IMR-90 (cell line): ENCODE data around the gene RAB8B. TPM values are rescaled to one million over a fixed set of nuclear protein-coding genes. Genes with fewer than 3 reads are reported as not detected.

Experiments used
- ATAC-seq: fragments of 200-7000 bp; cut with Tn5 transposase; 2 replicates; pipeline ENCODE4 v1.9.1; 2020; ENCODE audit warnings: low read depth, mild to moderate bottlenecking, moderate library complexity
- BruUV-seq: library from RNA; stranded (reverse); fragments of 400-500 nt; replicated peaks from 2 replicates; lab custom pipeline; 2021; lab: Mats Ljungman, UMichigan
- CTCF ChIA-PET: fragments of 300-600 bp; formaldehyde crosslinking; extraction: SDS; loops from one replicate; lab custom pipeline; 2021; ENCODE audit warnings: antibody characterized with exemption; lab: Yijun Ruan, JAX
- POLR2A ChIA-PET: fragments of 300-600 bp; sonication (Branson Sonifier 250); formaldehyde crosslinking; loops from one replicate; lab custom pipeline; 2022; ENCODE audit warnings: antibody characterized with exemption; ENCODE audit not compliant: unreplicated experiment; lab: Charles Lee
- DNase-seq: peaks from one replicate; pipeline ENCODE4 v3.0.0; 2013
- H2AFZ ChIP-seq: replicated peaks from 2 replicates; pipeline ENCODE3; 2013; ENCODE audit warnings: low read length, mild to moderate bottlenecking; ENCODE audit not compliant: poor library complexity
- H2AK5ac ChIP-seq: 2 replicates; pipeline ENCODE4 v1.6.1; 2013; ENCODE audit warnings: low read depth, low read length, inconsistent platforms
- H2AK9ac ChIP-seq: replicated peaks from 2 replicates; pipeline ENCODE3; 2013; ENCODE audit warnings: mild to moderate bottlenecking, low read depth, low read length, moderate library complexity; ENCODE audit not compliant: poor library complexity
- H2BK120ac ChIP-seq: 2 replicates; pipeline ENCODE4 v1.6.1; 2013; ENCODE audit warnings: low read depth, low read length, inconsistent platforms
- H2BK15ac ChIP-seq: 3 replicates; pipeline ENCODE4 v1.6.1; 2013; ENCODE audit warnings: low read depth, low read length, inconsistent platforms
- H2BK20ac ChIP-seq: 2 replicates; pipeline ENCODE4 v1.6.1; 2013; ENCODE audit warnings: low read depth, mild to moderate bottlenecking, inconsistent platforms, low read length, moderate library complexity
- H2BK5ac ChIP-seq: 2 replicates; pipeline ENCODE4 v1.6.1; 2013; ENCODE audit warnings: mild to moderate bottlenecking, low read depth, low read length, inconsistent platforms; ENCODE audit not compliant: poor library complexity, severe bottlenecking
- H3K14ac ChIP-seq: replicated peaks from 2 replicates; pipeline ENCODE4 v1.6.1; 2013; ENCODE audit warnings: low read depth, low read length, inconsistent platforms
- H3K18ac ChIP-seq: 2 replicates; pipeline ENCODE4 v1.6.1; 2013; ENCODE audit warnings: low read depth, low read length, control low read depth
- H3K23ac ChIP-seq: 2 replicates; pipeline ENCODE4 v1.6.1; 2013; ENCODE audit warnings: low read depth, low read length, inconsistent platforms
- H3K27ac ChIP-seq: 2 replicates; pipeline ENCODE4 v1.5.1; 2013; ENCODE audit warnings: mild to moderate bottlenecking, control low read depth, low read length; ENCODE audit not compliant: insufficient read depth
- H3K27me3 ChIP-seq: 2 replicates; pipeline ENCODE4 v1.6.1; 2013; ENCODE audit warnings: low read length; ENCODE audit not compliant: control insufficient read depth, insufficient read depth
- H3K36me3 ChIP-seq: 2 replicates; pipeline ENCODE4 v1.6.1; 2013; ENCODE audit warnings: low read length, mixed read lengths; ENCODE audit not compliant: control insufficient read depth, insufficient read depth
- H3K4ac ChIP-seq: 2 replicates; pipeline ENCODE4 v1.6.1; 2013; ENCODE audit warnings: low read depth, low read length, inconsistent platforms
- H3K4me1 ChIP-seq: 2 replicates; pipeline ENCODE4 v1.6.1; 2013; ENCODE audit warnings: low read length, mixed read lengths; ENCODE audit not compliant: control insufficient read depth, insufficient read depth
- H3K4me2 ChIP-seq: 2 replicates; pipeline ENCODE4 v1.6.1; 2013; ENCODE audit warnings: low read depth, mild to moderate bottlenecking, control low read depth, low read length, moderate library complexity
- H3K4me3 ChIP-seq: 2 replicates; pipeline ENCODE4 v1.5.1; 2013; ENCODE audit warnings: low read depth, mild to moderate bottlenecking, control low read depth, low read length, moderate library complexity; ENCODE audit not compliant: insufficient read depth
- H3K56ac ChIP-seq: 2 replicates; pipeline ENCODE4 v1.6.1; 2013; ENCODE audit warnings: low read length, inconsistent platforms; ENCODE audit not compliant: insufficient read depth; ENCODE audit errors: extremely low read depth
- H3K79me1 ChIP-seq, 2 experiments: 2 replicates each; pipeline ENCODE4 v1.6.1; 2013; ENCODE audit warnings: low read length in 2 of 2, inconsistent platforms in 1 of 2, low read depth in 1 of 2
- H3K9ac ChIP-seq: 2 replicates; pipeline ENCODE4 v1.6.1; 2013; ENCODE audit warnings: low read depth, low read length, control low read depth
- H3K9me1 ChIP-seq: 2 replicates; pipeline ENCODE4 v1.6.1; 2013; ENCODE audit warnings: low read length, inconsistent platforms; ENCODE audit not compliant: insufficient read depth
- H3K9me3 ChIP-seq: 2 replicates; pipeline ENCODE4 v1.6.1; 2013; ENCODE audit warnings: low read length; ENCODE audit not compliant: control insufficient read depth, insufficient read depth
- H4K20me1 ChIP-seq: 2 replicates; pipeline ENCODE4 v1.6.1; 2013; ENCODE audit warnings: low read length, inconsistent platforms; ENCODE audit not compliant: insufficient read depth
- H4K5ac ChIP-seq: 2 replicates; pipeline ENCODE4 v1.6.1; 2013; ENCODE audit warnings: mild to moderate bottlenecking, low read depth, low read length, control low read depth
- H4K8ac ChIP-seq, 2 experiments: 2 replicates each; pipeline ENCODE4 v1.6.1; 2013; ENCODE audit warnings: low read depth in 2 of 2, low read length in 2 of 2, control low read depth in 1 of 2, inconsistent platforms in 1 of 2
- H4K91ac ChIP-seq: 2 replicates; pipeline ENCODE4 v1.6.1; 2013; ENCODE audit warnings: low read depth, low read length, inconsistent platforms; ENCODE audit not compliant: insufficient read depth
- CTCF ChIP-seq: conservative IDR thresholded peaks from 2 replicates; pipeline ENCODE4 v1.5.1; 2012; ENCODE audit warnings: mild to moderate bottlenecking, low read depth, low read length, improper control_type of control experiment
- FOS ChIP-seq: fragments of 150-350 bp; IDR thresholded peaks from 2 replicates; pipeline ENCODE4 v1.6.1; 2016; ENCODE audit warnings: low read depth, low read length
- MAFK ChIP-seq: IDR thresholded peaks from 2 replicates; pipeline ENCODE4 v1.6.1; 2012; ENCODE audit warnings: low read depth, low read length, improper control_type of control experiment
- MAZ ChIP-seq: IDR thresholded peaks from 2 replicates; pipeline ENCODE4 v1.6.1; 2012; ENCODE audit warnings: low read depth, mild to moderate bottlenecking, low read length, improper control_type of control experiment, moderate library complexity, borderline replicate concordance
- MXI1 ChIP-seq: IDR thresholded peaks from 2 replicates; pipeline ENCODE4 v1.6.1; 2012; ENCODE audit warnings: low read depth, mild to moderate bottlenecking, low read length, moderate library complexity, borderline replicate concordance
- RAD21 ChIP-seq: IDR thresholded peaks from 2 replicates; pipeline ENCODE4 v1.6.1; 2012; ENCODE audit warnings: low read length, improper control_type of control experiment
- RCOR1 ChIP-seq: IDR thresholded peaks from 2 replicates; pipeline ENCODE4 v1.6.1; 2012; ENCODE audit warnings: mild to moderate bottlenecking, low read length, improper control_type of control experiment; ENCODE audit not compliant: insufficient replicate concordance
- SMC3 ChIP-seq: fragments of 150-350 bp; IDR thresholded peaks from 2 replicates; pipeline ENCODE4 v1.6.1; 2016; ENCODE audit warnings: low read depth, mild to moderate bottlenecking, antibody characterized with exemption, low read length, moderate library complexity
- WGBS, 2 experiments: methylation state at CpG; one replicate each; pipeline versions ENCODE4 v1.1.5 to v1.1.7; 2013; ENCODE audit warnings: missing lambda C conversion rate in 2 of 2; ENCODE audit not compliant: insufficient read length in 1 of 2; ENCODE audit errors: extremely low coverage in 2 of 2; 5-methylcytosine and 5-hydroxymethylcytosine counted together
- dilution Hi-C: fragments of 300-500 bp; cut with HindIII; formaldehyde crosslinking; loops from one replicate; pipeline ENCODE4 v1.14.3; 2018; ENCODE audit warnings: low sequenced_read_pairs; ENCODE audit not compliant: unreplicated experiment
- in situ Hi-C: fragments of 300-500 bp; cut with MboI; formaldehyde crosslinking; loops from 3 replicates; pipeline ENCODE4 v1.14.3; 2019; ENCODE audit warnings: low sequenced_read_pairs, inconsistent platforms, mixed read lengths
- intact Hi-C: fragments of 100-400 bp; cut with micrococcal nuclease; formaldehyde crosslinking; loops from 2 replicates; pipeline ENCODE4 v1.10.0; 2022
- polyA plus RNA-seq, 3 experiments: library from polyadenylated mRNA; depleted of rRNA; stranded (reverse); fragments of >200 nt; gene quantifications; 2 replicates each; pipeline ENCODE4 v1.2.3, GENCODE V29; 2012; ENCODE audit warnings: low replicate concordance in 1 of 3
- total RNA-seq: library from RNA; depleted of rRNA; stranded (reverse); fragments of >200 nt; gene quantifications from 2 replicates; pipeline ENCODE4 v1.2.3, GENCODE V29; 2012

RAB8B gene
- total and polyA plus RNA-seq, 2 of the 4 experiments (the other 2 are of a cell fraction), result 19.4 to 29.4 TPM

GRCh38 chr15:63231206-63231605 lies 41.8 kb downstream of the RAB8B start:
- H3K79me1 ChIP-seq, result peaks cover 16 to 62% of the 10 kb centered on the region in 2 experiments
- ATAC-seq, result no peak
- peaks cover 12% of the 10 kb centered on the region for H3K9me1 ChIP-seq
- intact Hi-C loops (no loop called here), in situ Hi-C loops (no loop called here), dilution Hi-C loops (no loop called here)
- no peak overlapping the region for H3K27ac ChIP-seq
- no peak overlapping the region for H2AK9ac ChIP-seq
- H3K9me3 ChIP-seq, result no peaks in the 10 kb centered on the region
- no peak overlapping the region; the same call in 1 of the 2 replicates for H3K4me2 ChIP-seq
- H3K14ac ChIP-seq, result no peak overlapping the region
- H2BK5ac ChIP-seq, result no peak overlapping the region
- no peak overlapping the region for H3K23ac ChIP-seq
- H3K18ac ChIP-seq, result no peak overlapping the region
- no peak overlapping the region for H4K5ac ChIP-seq
- no peak for DNase-seq
- ChIA-PET POLR2A (no interaction called here), CTCF (interaction anchor here (1.5 kb wide), 1 partner anchor 66 kb away, joined by 5 read pairs; no protein-coding TSS in a partner anchor)
- BruUV-seq, result no TSS peak
- no peak overlapping the region for H4K91ac ChIP-seq
- TF ChIP-seq CTCF (no peak), SMC3 (no peak), MAFK (no peak), RAD21 (no peak), MXI1 (no peak), RCOR1 (no peak), MAZ (no peak), FOS (no peak)
- WGBS, 2 experiments, result no CpG with 5 or more reads among the region's 3 CpGs
- no peaks in the 10 kb centered on the region for H3K36me3 ChIP-seq
- H3K4ac ChIP-seq, result no peak overlapping the region
- H3K4me3 ChIP-seq, result no peak overlapping the region
- H2BK120ac ChIP-seq, result no peak overlapping the region
- no peaks in the 10 kb centered on the region for H3K27me3 ChIP-seq
- H2BK15ac ChIP-seq, result no peak overlapping the region
- no peak overlapping the region for H2BK20ac ChIP-seq
- no peak overlapping the region for H2AFZ ChIP-seq
- H4K8ac ChIP-seq, result no peak overlapping the region
- no peaks in the 10 kb centered on the region; the same call in 1 of the 2 replicates for H4K20me1 ChIP-seq
- peaks cover 20% of the 10 kb centered on the region for H3K4me1 ChIP-seq
- H3K56ac ChIP-seq, result no peak overlapping the region
- H3K9ac ChIP-seq, result no peak overlapping the region
- no peak overlapping the region for H2AK5ac ChIP-seq
